ENCODE measurements around the gene ZNF521.

Gene ZNF521

DNA sequence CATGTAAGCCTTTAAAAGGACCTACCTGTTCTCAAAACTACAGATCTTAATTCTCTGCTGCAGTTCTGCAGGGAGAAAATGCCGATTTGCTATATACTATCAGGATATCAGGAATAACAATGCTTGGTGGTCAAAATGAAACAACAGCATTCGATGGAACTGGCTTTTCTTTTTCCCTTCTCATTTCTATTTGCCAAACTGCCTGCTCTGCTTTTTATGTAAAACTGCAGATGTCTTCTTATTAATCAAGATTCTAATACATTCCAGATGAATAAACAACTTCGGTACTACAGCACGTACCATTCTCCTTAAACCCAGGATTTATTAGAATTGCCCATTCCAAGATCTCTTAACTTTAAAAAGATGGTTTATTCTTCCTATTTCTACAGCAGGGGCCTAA lies 100.9 kb downstream of the ZNF521 start:
- DNase-seq (ENCODE audit: low spot score), result no peak
- in situ Hi-C loops (cut with MboI; ENCODE audit: low pct_unique_long_range_greater_than_20kb, low sequenced_read_pairs, unreplicated experiment), result no loop called here
- TF ChIP-seq CTCF (IDR thresholded peaks at IDR 0.05; ENCODE audit: extremely low read depth, insufficient read depth, missing control alignments), result no peak

GRCh38 chr18:25250474-25250851 lies 101.5 kb downstream of the ZNF521 start:
- no peak for DNase-seq (ENCODE audit: low spot score)
- in situ Hi-C loops (cut with MboI; ENCODE audit: low pct_unique_long_range_greater_than_20kb, low sequenced_read_pairs, unreplicated experiment), result no loop called here
- no peak for TF ChIP-seq CTCF (IDR thresholded peaks at IDR 0.05; ENCODE audit: extremely low read depth, insufficient read depth, missing control alignments)

DNA sequence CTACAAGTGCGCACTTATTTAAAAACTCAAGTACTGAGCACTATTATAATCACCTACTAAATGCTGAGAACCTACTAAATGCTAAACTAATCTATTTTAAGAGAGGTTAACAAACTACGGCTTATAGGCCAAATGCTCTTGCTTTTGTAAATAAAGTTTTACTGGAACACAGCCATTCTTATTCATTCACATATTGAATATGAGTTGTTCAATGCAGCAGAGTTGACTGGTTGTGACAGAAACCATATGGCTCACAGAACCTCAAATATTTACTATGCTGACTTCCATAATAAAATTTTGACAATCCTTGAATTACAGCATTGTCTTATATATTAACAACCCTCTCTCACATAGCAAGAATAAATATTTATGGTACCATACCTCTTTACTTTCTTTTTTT lies 103.2 kb downstream of the ZNF521 start:
- DNase-seq (ENCODE audit: low spot score), result no peak
- TF ChIP-seq CTCF (IDR thresholded peaks at IDR 0.05; ENCODE audit: extremely low read depth, insufficient read depth, missing control alignments), result no peak
- in situ Hi-C loops (cut with MboI; ENCODE audit: low pct_unique_long_range_greater_than_20kb, low sequenced_read_pairs, unreplicated experiment), result no loop called here

- in situ Hi-C loops (cut with MboI; ENCODE audit: low pct_unique_long_range_greater_than_20kb, low sequenced_read_pairs, unreplicated experiment), result no loop called here
- no peak for TF ChIP-seq CTCF (IDR thresholded peaks at IDR 0.05; ENCODE audit: extremely low read depth, insufficient read depth, missing control alignments)
- DNase-seq (ENCODE audit: low spot score), result no peak
Observed at GRCh38 chr18:25247725-25248124, 104.2 kb downstream of the ZNF521 start.

DNA sequence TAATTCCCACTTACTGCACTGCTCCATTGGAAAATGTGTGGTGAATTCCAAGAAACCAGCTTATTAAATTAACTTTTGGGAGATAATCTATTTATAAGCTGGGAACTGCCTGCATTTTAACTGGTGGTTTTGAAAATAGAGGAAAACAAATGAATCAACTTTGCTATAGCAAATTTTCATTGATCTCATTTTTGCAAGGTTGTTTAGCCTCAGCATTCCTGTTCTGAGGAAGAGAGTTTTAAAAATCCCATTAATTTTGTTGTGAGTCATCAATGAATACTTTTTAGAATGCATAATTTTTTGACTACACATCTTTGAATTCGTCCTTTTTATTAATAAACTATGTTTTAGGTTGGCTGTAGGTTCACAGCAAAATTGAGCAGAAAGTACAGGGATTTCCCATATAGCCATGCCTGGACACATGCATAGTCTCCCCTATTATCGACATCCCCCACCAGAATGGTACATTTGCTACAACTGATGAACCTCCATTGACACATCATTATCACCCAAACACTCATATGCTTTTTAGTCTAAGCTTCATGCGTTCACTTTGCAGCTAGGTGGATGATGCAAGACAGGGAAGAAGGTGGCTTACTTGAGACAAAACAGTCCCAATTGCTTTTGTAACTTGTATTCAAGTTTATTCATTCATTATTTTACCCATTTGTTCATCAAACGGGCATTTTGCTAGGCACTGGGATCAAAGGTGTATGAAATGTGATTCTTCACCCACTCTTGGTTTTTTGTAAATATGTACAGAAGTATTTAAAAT lies 106.9 kb downstream of the ZNF521 start:
- TF ChIP-seq CTCF (IDR thresholded peaks at IDR 0.05; ENCODE audit: extremely low read depth, insufficient read depth, missing control alignments), result no peak
- in situ Hi-C loops (cut with MboI; ENCODE audit: low pct_unique_long_range_greater_than_20kb, low sequenced_read_pairs, unreplicated experiment), result no loop called here
- no peak for DNase-seq (ENCODE audit: low spot score)

- TF ChIP-seq CTCF (IDR thresholded peaks at IDR 0.05; ENCODE audit: extremely low read depth, insufficient read depth, missing control alignments), result no peak
- DNase-seq (ENCODE audit: low spot score), result no peak
- in situ Hi-C loops (cut with MboI; ENCODE audit: low pct_unique_long_range_greater_than_20kb, low sequenced_read_pairs, unreplicated experiment), result no loop called here
Observed at GRCh38 chr18:25244170-25244569, 107.8 kb downstream of the ZNF521 start.
